CD1c-positive myeloid dendritic cell (primary cell): ENCODE results near the gene RAD17.
"Not testable (repeated sequence)": the region's sequence is repeated elsewhere in the genome, so short reads cannot be mapped to it uniquely, and the experiment has no call there.

Source experiments
- DNase-seq: peaks from one replicate; pipeline ENCODE4 v3.0.0-alpha.2; 2016; ENCODE audit errors: extremely low spot score

The RAD17 gene, protein sequence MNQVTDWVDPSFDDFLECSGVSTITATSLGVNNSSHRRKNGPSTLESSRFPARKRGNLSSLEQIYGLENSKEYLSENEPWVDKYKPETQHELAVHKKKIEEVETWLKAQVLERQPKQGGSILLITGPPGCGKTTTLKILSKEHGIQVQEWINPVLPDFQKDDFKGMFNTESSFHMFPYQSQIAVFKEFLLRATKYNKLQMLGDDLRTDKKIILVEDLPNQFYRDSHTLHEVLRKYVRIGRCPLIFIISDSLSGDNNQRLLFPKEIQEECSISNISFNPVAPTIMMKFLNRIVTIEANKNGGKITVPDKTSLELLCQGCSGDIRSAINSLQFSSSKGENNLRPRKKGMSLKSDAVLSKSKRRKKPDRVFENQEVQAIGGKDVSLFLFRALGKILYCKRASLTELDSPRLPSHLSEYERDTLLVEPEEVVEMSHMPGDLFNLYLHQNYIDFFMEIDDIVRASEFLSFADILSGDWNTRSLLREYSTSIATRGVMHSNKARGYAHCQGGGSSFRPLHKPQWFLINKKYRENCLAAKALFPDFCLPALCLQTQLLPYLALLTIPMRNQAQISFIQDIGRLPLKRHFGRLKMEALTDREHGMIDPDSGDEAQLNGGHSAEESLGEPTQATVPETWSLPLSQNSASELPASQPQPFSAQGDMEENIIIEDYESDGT

DNA sequence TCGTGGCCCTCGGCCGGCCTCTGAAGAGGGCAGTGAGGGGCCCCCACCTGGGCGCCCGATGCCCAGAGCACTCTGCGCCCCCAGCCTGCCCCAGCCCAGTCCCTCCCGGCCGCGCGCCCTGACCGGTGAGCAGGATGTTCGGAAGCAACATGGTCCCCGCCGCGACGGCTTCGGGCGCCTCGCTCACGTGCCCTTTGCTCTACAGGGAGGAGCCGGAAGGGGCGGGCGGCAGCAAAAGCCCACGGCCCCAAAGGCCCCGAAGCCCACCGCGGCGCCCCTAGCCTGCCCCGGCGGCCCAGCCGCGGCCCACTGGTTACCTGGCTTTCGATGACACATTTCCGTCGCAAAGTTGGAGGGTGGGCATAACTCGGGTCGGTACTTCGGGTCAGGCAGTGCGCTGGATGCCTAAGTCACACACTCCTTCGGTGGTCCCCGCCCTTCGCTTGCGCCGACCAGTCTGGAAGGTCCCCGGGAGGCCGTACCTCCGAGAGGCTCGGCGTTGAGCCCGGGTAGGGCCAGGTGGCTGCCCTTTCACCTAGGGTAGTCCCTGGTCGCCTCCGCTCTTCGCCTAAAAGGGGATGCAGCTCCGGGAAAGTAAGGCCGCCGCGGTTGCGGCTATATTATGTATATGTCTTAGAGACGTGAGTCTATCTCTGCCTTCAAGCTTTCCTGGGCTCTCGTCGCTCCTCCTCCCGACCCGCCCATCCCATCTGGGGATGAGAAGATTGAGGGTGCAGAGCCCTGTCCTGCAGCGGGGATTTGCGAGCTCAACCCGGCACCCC, at the start of gene RAD17, which contains the start of the genes AK6 and TAF9:
TSS of gene RAD17 (plus strand) at position 479 of the 782 bp plus-strand sequence. CDS start 2,391 bp downstream, outside the sequence.
TSS of gene AK6 (minus strand) at position 181 of the 782 bp plus-strand sequence. CDS start at position 151, 30 bp downstream.
TSS of gene TAF9 (minus strand) at position 181 of the 782 bp plus-strand sequence. CDS start 3,783 bp downstream, outside the sequence.
- DNase-seq, result peak; percentile 93

DNA sequence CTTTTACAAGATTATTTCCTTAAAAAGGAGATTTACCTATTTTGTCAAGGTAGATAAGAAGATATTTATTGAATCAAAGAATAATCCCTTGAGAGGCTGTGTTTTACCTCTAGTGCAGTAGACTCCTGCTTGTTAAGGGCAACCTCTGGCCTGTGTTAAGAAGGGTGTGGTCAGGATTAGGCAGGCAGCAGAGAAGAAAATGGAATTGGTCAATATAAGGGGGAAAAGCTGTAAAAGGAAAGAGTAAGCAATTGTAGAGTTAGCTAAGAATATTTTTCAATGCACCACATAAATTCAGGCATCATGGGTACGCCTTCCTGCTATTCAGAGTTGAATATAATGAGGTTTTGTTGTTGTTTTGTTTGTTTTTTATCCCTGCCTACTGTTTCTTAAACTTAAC, 43.3 kb upstream of the RAD17 start:
- no peak for DNase-seq

DNA sequence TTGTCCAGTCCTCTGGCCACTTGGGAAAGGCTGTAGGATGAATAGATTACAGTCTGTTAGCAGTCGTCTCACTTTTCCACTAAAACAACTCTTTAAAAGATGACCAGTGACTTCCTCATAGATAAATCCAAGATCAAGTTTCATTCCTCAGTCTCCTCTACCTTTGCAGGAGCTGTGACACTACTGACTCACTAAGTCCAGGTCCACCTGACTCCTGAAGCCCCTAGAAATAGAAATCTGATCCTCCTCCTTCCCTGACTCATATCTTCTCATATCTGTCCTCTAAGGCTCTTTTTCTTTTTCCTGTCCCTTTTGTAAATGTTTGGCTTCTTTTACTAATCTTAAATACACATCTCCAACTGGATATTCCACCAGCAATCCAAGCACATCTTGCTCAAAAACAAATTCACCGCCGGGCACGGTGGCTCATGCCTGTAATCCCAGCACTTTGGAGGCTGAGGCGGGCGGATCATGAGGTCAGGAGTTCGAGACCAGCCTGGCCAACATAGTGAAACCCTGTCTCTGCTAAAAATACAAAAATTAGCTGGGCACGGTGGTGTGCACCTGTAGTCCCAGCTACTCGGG, 39.6 kb upstream of the RAD17 start:
- DNase-seq, result no peak

DNA sequence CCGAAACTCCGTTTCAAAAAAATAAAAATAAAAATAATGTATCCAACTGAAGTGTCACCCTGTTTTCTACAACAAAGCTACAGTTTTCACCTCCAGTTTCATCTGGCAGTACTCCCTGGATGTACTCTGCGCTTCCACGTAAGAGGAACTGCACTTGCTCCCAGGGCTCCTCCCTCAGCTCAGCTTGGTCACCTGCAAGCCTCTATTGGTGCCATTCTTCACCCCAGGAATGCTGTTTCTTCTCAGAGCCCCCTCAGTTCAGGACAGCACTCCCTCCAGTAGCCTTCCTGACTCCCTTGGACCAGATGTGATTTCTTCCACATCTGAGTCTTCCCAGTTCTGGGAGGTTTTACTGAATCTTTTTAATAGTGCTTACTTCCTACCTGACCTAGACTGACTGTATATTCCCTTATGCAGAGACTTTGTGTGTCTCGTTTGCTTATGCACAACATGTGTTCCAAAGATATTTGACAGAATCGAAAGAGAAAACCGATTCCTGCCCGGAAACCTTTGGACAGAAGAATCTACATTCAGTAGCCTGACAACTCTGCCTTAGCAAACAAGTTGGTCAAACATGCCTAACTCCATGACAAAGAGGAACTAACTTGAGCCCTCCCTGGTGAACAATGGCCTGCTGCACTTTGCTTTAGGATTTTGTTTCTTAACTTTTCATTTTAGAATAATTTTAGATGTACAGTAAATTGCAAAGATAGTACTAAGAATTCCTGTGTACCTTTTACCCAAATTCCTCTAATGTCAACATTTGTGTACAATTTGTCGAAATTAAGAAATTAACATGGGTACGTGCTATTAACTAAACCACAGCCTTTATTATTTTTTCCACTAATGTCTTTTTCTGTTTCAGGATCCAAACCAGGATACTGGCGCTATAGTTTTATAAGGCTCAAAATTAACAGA, 37.8 kb upstream of the RAD17 start:
- DNase-seq, result peak; percentile 23

DNA sequence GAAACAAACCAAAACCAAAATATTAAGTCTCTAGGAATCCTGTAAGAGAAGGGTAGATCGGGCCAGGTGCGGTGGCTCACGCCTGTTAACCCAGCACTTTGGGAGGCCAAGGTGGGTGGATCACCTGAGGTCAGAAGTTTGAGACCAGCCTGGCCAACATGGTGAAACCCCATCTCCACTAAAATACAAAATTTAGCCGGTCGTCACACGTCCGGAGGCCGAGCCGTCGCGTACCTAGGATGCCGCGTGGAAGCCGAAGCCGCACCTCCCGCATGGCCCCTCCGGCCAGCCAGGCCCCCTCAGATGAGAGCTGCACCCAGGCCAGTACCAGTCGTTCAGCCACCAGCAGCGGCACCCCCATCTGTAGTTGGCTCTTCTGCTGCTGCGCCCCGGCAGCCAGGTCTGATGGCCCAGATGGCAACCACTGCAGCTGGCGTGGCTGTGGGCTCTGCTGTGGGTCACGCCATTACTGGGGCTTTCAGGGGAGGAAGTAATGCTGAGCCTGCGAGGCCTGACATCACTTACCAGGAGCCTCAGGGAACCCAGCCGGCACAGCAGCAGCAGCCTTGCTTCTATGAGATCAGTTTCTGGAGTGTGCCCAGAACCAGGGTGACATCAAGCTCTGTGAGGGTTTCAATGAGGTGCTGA, 35.8 kb upstream of the RAD17 start:
- not testable (repeated sequence) for DNase-seq

DNA sequence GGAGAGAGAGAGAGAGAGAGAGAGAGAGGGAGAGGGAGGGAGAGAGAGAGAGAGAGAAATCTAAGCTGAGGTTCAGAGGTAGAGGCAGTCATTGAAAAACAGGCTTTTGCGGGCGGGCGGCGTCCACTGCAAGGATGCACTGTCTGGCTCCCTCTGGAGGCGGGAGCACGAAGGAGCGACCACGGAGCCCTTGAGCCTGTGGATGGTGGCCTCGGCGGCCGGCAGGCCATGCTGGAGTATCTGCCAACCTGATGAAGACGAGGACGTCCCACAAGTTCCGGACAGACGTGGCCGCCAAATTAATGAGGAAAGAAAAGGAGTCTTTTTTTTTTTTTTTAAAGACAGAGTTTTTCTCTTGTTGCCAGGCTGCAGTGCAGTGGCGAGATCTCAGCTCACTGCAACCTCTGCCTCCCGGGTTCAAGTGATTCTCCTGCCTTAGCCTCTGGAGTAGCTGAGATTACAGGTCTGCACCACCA, 34.8 kb upstream of the RAD17 start:
- DNase-seq, result peak; percentile 76

DNA sequence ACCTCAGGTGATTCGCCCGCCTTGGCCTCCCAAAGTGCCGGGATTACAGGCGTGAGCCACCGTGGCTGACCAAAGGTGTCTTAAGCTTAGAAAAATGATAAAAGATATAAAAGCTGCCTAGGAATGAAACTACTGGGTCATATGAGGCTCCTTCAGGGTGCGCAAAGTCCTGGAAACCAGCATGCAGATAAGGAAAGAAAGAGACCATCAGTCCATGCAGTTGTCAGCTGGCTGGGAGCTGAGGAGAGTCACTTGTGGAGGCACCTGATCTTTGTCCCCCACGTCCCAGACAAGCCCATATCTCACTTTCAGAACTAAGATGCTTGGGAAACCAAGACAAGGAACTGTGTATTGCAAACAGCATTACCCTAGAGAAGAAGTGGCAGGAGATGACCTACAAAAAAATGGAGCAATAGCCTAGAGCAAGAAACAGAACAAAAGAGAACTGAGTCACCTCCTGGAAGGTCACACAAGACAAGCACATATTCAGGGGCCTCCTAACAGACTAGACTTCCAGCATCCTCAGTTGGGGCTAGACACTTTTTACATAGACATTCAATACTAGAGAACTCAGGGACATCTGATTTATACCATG, 34.2 kb upstream of the RAD17 start:
- DNase-seq, result peak; percentile 7

DNA sequence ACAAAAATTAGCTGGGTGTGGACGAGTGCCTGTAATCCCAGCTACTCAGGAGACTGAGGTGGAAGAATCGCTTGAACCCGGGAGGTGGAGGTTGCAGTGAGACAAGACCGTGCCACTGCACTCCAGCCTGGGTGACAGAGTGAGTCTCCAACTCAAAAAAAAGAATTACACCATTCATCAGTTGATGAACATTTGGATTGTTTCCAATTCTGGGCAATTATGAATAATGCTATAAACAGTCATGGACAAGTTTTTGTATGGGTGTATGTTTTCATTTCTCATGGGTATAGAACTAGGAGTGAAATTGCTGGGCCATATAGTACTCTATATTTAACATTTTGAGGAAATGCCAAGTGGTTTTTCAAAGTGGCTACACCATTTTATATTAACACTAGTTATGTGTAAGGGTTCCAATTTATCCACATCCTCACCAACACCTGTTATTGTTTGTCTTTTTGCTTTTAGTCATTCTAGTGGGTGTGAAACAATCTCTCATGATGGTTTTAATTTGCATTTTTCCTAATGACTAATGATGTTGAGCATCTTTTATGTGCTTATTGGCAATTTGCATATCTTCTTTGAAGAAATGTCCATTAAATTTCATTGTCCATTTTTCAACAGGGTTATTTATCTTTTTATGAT, 28.0 kb upstream of the RAD17 start:
- DNase-seq, result no peak

DNA sequence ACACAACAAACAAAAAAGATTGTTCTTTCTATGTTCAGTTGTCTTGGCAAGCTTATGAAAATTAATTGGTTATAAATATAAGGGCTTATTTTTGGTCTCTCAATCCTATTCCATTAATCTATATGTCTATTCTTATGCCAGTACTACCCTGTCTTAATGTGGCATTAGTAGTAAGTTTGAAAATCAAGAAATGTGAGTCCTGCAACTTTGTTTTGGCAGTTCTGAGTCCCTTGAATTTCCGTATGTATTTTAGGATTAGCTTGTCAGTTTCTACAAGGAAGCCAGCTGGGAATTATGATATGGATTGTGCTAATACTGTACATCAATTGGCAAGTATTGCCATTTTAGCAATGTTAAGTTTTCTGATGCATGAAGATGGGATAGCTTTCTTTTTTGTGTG, 26.5 kb upstream of the RAD17 start:
- DNase-seq, result no peak

DNA sequence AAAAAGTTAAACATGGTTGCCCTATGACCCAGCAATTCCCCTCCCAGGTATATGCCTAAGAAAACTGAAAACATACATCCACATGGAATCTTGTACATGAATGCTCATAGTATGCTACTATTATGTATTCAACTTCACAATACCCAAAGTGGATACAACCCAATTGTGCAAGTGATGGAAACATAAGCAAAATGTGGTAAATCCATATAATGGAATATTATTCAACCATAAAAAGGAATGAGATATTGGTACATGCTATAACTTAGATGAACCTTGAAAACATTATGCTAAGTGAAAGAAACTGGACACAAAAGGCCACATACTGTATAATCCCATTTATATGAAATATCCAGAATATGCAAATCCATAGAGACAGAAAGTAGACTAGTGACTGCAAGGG, 19.0 kb upstream of the RAD17 start:
- DNase-seq, result no peak

DNA sequence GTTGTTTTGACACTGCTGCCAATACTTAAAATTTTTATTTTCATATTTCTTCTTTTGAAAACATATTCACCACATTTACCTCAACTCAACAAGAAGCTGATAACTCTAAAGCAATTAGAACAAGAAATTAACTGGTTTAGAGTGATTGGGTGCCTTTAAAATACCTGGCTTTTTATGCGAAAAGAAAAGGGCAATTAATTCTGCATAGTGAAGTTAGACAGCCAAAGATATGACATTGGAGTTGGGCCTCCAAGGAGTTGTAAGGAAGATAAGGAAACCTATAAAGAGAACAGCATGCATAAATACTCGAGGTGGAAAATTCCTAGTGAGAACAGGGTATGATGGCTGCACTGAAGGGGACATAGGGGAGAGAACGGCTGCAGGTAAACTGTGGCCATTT, 9.9 kb upstream of the RAD17 start:
- DNase-seq, result no peak

DNA sequence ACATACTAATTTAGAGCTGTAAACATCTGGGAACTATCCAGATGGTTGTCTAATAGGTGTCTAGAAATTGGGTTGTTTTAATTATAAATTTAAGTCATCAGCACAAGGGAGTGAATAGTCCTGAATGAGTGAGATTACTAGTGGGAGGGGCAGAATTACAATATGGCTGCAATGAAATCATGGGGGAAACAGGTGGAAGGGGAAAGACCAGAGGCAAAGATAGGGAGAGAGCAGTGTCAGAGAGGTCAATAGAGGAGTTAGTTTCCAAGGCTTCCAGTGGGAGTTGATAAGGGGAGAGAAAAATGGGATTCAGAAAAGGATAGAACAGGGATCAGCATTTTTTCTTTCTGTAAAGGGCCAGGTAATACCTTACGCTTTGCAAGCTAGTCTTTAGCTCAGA, 9.2 kb upstream of the RAD17 start:
- no peak for DNase-seq

DNA sequence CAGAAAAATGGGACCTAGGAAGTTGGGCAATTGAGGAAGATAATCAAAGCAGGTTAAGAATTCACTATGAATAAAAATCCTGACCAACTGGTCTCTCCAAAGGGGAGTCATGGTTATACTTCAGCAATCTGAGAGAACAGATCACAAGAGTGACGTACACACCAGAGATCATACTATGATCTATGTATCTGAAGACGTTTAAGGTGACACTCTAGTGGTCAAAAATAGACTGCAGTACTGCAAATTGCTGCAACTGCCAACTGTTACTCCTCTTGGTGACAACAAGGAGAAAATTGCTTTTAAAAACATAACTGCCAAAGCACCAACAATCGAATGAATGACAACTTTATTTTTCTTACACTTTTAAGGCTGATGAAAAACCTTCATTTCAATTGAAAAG, 5.2 kb upstream of the RAD17 start:
- peak; percentile 16 for DNase-seq

DNA sequence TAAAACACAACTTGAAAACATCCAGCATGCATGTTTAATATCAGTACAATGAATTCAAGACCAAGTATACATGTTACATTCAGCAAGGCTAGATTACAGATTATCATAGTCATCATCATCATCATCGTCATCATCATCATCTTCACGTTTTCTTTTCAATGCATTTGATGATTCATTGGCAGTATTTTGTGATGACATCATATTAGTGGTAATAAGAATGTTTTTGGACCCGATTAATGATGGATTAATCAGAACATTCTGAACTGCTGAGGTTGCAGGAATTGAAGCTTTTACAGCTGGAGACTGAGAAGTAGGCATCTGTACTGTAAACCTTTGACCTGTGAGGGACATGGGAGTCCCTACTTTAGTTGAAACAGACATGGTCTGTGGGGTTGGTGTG, 4.8 kb upstream of the RAD17 start:
- DNase-seq, result no peak

DNA sequence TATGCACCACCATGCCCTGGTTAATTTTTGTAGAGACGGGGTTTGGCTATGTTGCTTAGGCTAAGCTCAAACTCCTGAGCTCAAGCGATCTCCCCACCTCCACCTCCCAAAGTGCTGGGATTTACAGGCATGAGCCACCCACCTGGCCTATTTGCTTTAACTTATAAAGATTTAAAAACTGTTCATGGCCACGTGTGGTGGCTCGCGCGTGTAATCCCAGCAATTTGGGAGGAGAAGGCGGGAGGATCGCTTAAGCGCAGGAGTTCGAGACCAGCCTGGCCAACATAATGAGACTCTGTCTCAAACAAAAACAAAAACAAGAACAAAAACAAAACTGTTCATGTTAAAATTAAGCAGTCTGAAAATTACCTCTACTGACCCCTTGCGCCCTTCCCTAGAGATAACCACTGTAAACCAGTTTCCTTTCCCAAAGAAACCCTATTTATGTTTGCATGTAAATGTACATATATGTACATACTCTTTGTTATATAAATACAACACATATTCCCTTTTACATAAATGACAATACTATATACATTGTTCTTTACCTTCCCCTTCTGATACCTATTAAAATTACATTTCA, 1.8 kb upstream of the RAD17 start:
- DNase-seq, result no peak

DNA sequence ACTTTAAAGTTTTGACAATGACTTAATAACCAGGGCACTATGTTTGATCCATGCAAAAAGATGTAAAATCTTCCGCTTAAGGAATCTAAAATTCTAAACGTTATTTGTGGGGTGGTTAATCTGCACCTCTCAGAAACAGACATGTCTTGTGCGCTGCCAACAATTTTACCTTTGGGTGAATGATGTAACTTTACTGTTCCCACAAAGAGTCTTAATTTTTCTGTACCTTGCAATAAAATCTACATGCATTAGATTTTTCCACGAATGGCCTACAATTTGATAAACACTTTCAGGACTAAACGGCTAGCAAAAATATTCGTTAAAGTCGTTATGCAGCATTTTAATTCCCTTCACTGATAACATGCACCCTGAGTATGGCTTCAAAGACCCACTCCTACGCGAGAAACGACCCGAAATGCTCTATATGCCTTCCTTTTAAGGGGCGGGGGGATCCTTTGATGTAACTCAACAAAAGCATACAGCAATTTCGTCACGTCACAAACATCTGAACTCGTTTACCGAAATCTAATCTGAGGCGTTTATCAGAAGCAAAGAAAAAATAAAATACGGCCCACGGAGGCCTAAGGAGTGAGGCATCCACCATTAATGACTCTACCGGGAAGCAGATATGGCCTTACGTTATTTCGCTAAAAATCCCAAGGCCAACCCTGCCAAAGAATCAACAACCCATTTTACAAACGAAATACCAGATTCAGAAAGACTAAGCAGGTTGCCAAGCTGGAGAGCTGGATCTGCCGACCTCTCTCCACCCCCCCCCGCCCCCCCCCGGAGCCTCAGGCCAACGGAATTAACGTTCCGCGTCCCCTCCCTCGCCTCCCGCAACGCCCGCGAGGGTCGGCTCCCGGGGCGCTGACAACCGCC, 919 bp upstream of the RAD17 start:
- DNase-seq, result peak; percentile 26

DNA sequence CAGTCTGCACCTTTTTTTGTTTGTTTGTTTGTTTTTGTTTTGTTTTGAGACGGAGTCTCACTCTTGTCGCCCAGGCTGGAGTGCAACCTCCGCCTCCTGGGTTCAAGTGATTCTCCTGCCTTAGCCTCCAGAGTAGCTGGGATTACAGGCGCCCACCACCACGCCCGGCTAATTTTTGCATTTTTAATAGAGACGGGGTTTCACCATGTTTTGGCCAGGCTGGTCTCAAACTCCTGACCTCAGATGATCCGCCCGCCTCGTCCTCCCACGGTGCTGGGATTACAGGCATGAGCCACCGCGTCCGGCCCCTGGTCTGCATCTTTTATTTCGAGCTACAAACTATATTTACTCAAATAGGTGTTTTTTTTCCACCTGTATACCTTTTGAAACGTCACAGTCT, 717 bp downstream of the RAD17 start:
- DNase-seq, result not testable (repeated sequence)

DNA sequence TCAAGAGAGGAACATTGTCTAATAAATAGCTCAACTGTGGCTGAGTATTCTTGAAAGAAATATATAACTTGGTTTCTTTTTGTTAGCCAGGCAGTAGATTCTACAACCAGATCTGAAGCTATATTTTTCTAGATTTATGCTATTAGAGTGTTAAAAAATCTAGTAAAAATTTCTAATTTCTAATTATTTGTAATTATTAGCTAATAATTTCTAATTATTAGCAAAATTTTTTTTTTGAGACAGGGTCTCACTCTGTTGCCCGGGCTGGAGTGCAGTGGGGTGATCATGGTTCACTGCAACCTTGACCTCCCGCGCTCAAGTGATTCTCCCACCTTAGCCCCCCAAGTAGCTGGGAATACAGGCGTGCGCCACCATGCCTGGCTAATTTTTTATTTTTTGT, 2.8 kb downstream of the RAD17 start:
- DNase-seq, result no peak
